Stimulated activated CD8-positive, alpha-beta memory T cell treated with anti-CD3 and anti-CD28 coated beads, Interleukin-2, amount 100 ng/mL, for 48 hours (primary cell): ENCODE data around the gene TNS3.

Experiments used
- DNase-seq, 2 donors: peaks; one replicate each; pipeline ENCODE4 v3.0.0-alpha.2; 2020; ENCODE audit warnings: low read depth in 2 of 2

The TNS3 gene

GRCh38 chr7:47521816-47522561, 59.9 kb downstream of the TNS3 start:
- DNase-seq = no peak

GRCh38 chr7:47521011-47521795, 60.7 kb downstream of the TNS3 start:
- DNase-seq = no peak

GRCh38 chr7:47520406-47520805, 61.5 kb downstream of the TNS3 start:
- DNase-seq = no peak

GRCh38 chr7:47518827-47519226, 63.1 kb downstream of the TNS3 start:
- DNase-seq = no peak

GRCh38 chr7:47517821-47518480, 64.0 kb downstream of the TNS3 start:
- DNase-seq = no peak

GRCh38 chr7:47516985-47517600, 64.8 kb downstream of the TNS3 start:
- DNase-seq = no peak

- no peak for DNase-seq
These were observed 65.5 kb downstream of the TNS3 start for GRCh38 chr7:47516386-47516785.

GRCh38 chr7:47515305-47515834, 66.5 kb downstream of the TNS3 start:
- no peak for DNase-seq

- DNase-seq = no peak
These were observed 67.1 kb downstream of the TNS3 start for GRCh38 chr7:47514818-47515217.

GRCh38 chr7:47514367-47514766, 67.5 kb downstream of the TNS3 start:
- no peak for DNase-seq

GRCh38 chr7:47513741-47514241, 68.1 kb downstream of the TNS3 start:
- no peak for DNase-seq

GRCh38 chr7:47512481-47513176, 69.3 kb downstream of the TNS3 start:
- DNase-seq = no peak

- DNase-seq = no peak
These were observed 70.1 kb downstream of the TNS3 start for GRCh38 chr7:47511699-47512370.

GRCh38 chr7:47510786-47511185, 71.1 kb downstream of the TNS3 start:
- no peak for DNase-seq

GRCh38 chr7:47510192-47510591, 71.7 kb downstream of the TNS3 start:
- DNase-seq = no peak

- DNase-seq = no peak
These were observed 72.3 kb downstream of the TNS3 start for GRCh38 chr7:47509571-47509970.

- no peak for DNase-seq
These were observed 73.2 kb downstream of the TNS3 start for GRCh38 chr7:47508389-47509380.

GRCh38 chr7:47507522-47507921, 74.4 kb downstream of the TNS3 start:
- no peak for DNase-seq
